HepG2 (cell line): ENCODE measurements around the gene GPATCH3. TPM values are rescaled to one million over a fixed set of nuclear protein-coding genes. Genes with fewer than 3 reads are reported as not detected.

ENCODE experiments used
- ARNTL ChIP-seq: sonication (generic); formaldehyde crosslinking; IDR thresholded peaks from 2 replicates; pipeline ENCODE4 v1.4.0; 2020; ENCODE audit warnings: mild to moderate bottlenecking, missing genetic modification reagents
- CEBPG ChIP-seq: IDR thresholded peaks from 2 replicates; pipeline ENCODE4 v1.6.1; 2016
- CREB1 ChIP-seq, 2 experiments: fragments of 450-650 bp in 1 of 2; IDR thresholded peaks; 2 replicates each; pipeline ENCODE4 v1.6.1; 2016 to 2017; ENCODE audit warnings: control low read depth in 1 of 2, mild to moderate bottlenecking in 1 of 2, missing compliant biosample characterization in 1 of 2, missing genetic modification characterization in 1 of 2
- DMAP1 ChIP-seq: IDR thresholded peaks from 2 replicates; pipeline ENCODE4 v1.6.1; 2016
- ESRRA ChIP-seq: sonication (generic); formaldehyde crosslinking; IDR thresholded peaks from 2 replicates; pipeline ENCODE4 v1.5.1; 2020; ENCODE audit warnings: mild to moderate bottlenecking, low read depth, missing genetic modification reagents
- FOSL1 ChIP-seq: sonication (generic); formaldehyde crosslinking; IDR thresholded peaks from 2 replicates; pipeline ENCODE4 v1.9.0; 2021; ENCODE audit warnings: missing genetic modification reagents, borderline replicate concordance
- FOXC1 ChIP-seq: sonication (generic); formaldehyde crosslinking; IDR thresholded peaks from 2 replicates; pipeline ENCODE4 v1.8.0; 2022; ENCODE audit warnings: mild to moderate bottlenecking, missing genetic modification reagents, borderline replicate concordance
- GATAD2A ChIP-seq: IDR thresholded peaks from 2 replicates; pipeline ENCODE4 v1.6.1; 2016
- HOXA7 ChIP-seq: sonication (generic); formaldehyde crosslinking; IDR thresholded peaks from 2 replicates; pipeline ENCODE4 v1.8.1; 2022; ENCODE audit warnings: mild to moderate bottlenecking, missing genetic modification reagents, moderate library complexity
- JUN ChIP-seq: sonication (generic); formaldehyde crosslinking; IDR thresholded peaks from 2 replicates; pipeline ENCODE4 v1.4.0; 2020; ENCODE audit warnings: mild to moderate bottlenecking, missing genetic modification reagents
- MTA1 ChIP-seq: sonication (generic); formaldehyde crosslinking; IDR thresholded peaks from 2 replicates; pipeline ENCODE4 v1.4.0; 2020; ENCODE audit warnings: missing genetic modification reagents, mild to moderate bottlenecking, borderline replicate concordance
- MYC ChIP-seq: sonication (generic); formaldehyde crosslinking; IDR thresholded peaks from 2 replicates; pipeline ENCODE4 v1.9.0; 2021; ENCODE audit warnings: missing genetic modification reagents, borderline replicate concordance
- PAWR ChIP-seq: sonication (generic); formaldehyde crosslinking; IDR thresholded peaks from 2 replicates; pipeline ENCODE4 v1.4.0; 2020; ENCODE audit warnings: missing genetic modification reagents, mild to moderate bottlenecking, borderline replicate concordance
- PRMT3 ChIP-seq: sonication (generic); formaldehyde crosslinking; IDR thresholded peaks from 2 replicates; pipeline ENCODE4 v1.8.1; 2022; ENCODE audit warnings: low read depth, mild to moderate bottlenecking, moderate library complexity, missing genetic modification reagents, borderline replicate concordance
- ZFP36 ChIP-seq: fragments of 150-350 bp; IDR thresholded peaks from 2 replicates; pipeline ENCODE4 v1.6.1; 2018; ENCODE audit warnings: borderline replicate concordance, low read length, low read depth; ENCODE audit not compliant: partially characterized antibody
- ZNF260 ChIP-seq: sonication (generic); formaldehyde crosslinking; IDR thresholded peaks from 2 replicates; pipeline ENCODE4 v1.4.0; 2020; ENCODE audit warnings: missing genetic modification reagents, low read depth, mild to moderate bottlenecking, borderline replicate concordance
- polyA plus RNA-seq, 8 experiments: library from polyadenylated mRNA; depleted of rRNA in 3 of 8; stranded (reverse) in 7 of 8; unstranded in 1 of 8; fragments of >200 nt; fragmentation: Illumina TruSeq in 4 of 8; extraction: Trizol in 4 of 8; gene quantifications; 2 replicates each; pipeline versions ENCODE4 v1.2.1 to v1.2.3, GENCODE V29; 2011 to 2016; ENCODE audit warnings: low read depth in 4 of 8, missing spikeins in 1 of 8, mixed read lengths in 1 of 8; ENCODE audit not compliant: insufficient read depth in 1 of 8
- total RNA-seq, 5 experiments: library from RNA; depleted of rRNA; stranded (reverse); fragments of >200 nt; fragmentation: Illumina TruSeq; extraction: Trizol; gene quantifications; 2 replicates each; pipeline ENCODE4 v1.2.3, GENCODE V29; 2016; ENCODE audit warnings: low read depth in 1 of 5
- TF ChIP-seq, protein P1 (sequence below): sonication (generic); formaldehyde crosslinking; IDR thresholded peaks from 2 replicates; pipeline ENCODE4 v1.5.0; 2020; ENCODE audit warnings: mild to moderate bottlenecking, missing genetic modification reagents, borderline replicate concordance
- TF ChIP-seq, protein P2 (sequence below): sonication (generic); formaldehyde crosslinking; IDR thresholded peaks from 2 replicates; pipeline ENCODE4 v1.4.0; 2020; ENCODE audit warnings: missing genetic modification reagents
- TF ChIP-seq, protein P3 (sequence below): IDR thresholded peaks from 2 replicates; pipeline ENCODE4 v1.6.1; 2016; ENCODE audit warnings: mild to moderate bottlenecking, missing biosample characterization, missing genetic modification reagents
- TF ChIP-seq, protein P4 (sequence below): sonication (generic); formaldehyde crosslinking; IDR thresholded peaks from 2 replicates; pipeline ENCODE4 v1.5.0; 2020; ENCODE audit warnings: missing genetic modification reagents, mild to moderate bottlenecking, borderline replicate concordance

GPATCH3 gene
- total and polyA plus RNA-seq, 2 of the 13 experiments (the other 11 are each of a cell fraction or from before 2014, with no cell fraction given), result 8.3 to 11.0 TPM

DNA sequence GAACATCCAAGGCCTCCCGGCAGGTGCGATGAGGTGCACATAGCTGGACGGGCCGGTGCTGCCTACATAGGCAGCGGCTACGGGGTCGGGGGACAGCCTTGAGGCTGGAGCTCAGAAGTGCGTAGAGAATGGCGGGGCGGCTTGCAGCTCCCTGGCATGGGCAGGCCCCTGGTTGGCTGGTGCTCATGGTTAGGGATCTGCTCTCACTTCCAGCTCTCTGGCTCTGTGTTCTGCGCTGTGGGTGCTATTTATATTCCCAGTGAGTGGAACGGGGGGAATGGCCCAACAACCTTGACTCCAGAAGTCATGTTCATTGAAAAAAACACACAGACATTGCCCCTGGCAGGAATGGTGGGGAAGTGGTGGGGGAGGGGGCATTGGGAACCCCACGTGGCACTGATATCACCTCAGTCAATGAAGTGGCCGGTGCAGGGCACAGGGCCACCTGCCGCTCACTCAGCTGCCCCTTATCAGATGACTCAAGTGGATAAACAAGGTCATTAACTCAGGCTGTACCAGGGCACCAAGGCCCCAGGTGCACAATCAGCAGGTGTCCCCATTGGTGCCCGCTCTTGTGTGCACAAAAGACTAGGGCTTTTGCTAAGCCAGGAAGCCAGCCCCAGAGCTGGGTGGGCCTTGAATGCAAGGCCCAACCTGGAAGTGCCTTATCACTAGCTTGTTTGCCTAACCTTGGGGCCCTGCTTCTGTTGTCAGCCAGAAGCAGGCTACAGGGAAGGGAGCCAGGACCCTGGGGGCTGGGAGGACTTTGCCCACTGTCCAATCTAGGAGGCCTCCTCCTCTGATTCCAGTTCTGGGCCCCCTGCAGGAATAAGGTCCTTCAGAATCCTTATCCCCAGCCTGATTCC lies 13.7 kb upstream of the GPATCH3 start, which contains the start of gene NR0B2 (continued):
- TF ChIP-seq CREB1 (IDR thresholded peaks at IDR 0.05) (peak; percentile 36; the same call in 1 of the 2 replicates), CREB1 (CRISPR knock-in tag; IDR thresholded peaks at IDR 0.05) (peak; percentile 82; the same call in 1 of the 2 replicates), ESRRA (peak; percentile 98), DMAP1 (CRISPR knock-in tag) (peak; percentile 89; the same call in 1 of the 2 replicates), ARNTL (CRISPR knock-in tag) (peak; percentile 98), CEBPG (peak; percentile 75), HOXA7 (no peak), PRMT3 (CRISPR knock-in tag) (no peak), FOSL1 (CRISPR knock-in tag) (peak; percentile 93), ZNF260 (CRISPR knock-in tag) (no peak), PAWR (CRISPR knock-in tag) (0 out of 2 replicates have a peak, but pooled peaks have one; percentile 65), GATAD2A (CRISPR knock-in tag) (peak; percentile 99), JUN (CRISPR knock-in tag) (peak; percentile 95), FOXC1 (CRISPR knock-in tag) (peak; percentile 68; the same call in 1 of the 2 replicates), MYC (peak; percentile 98), ZFP36 (no peak), MTA1 (peak; percentile 99)
- TF ChIP-seq, protein P1, sequence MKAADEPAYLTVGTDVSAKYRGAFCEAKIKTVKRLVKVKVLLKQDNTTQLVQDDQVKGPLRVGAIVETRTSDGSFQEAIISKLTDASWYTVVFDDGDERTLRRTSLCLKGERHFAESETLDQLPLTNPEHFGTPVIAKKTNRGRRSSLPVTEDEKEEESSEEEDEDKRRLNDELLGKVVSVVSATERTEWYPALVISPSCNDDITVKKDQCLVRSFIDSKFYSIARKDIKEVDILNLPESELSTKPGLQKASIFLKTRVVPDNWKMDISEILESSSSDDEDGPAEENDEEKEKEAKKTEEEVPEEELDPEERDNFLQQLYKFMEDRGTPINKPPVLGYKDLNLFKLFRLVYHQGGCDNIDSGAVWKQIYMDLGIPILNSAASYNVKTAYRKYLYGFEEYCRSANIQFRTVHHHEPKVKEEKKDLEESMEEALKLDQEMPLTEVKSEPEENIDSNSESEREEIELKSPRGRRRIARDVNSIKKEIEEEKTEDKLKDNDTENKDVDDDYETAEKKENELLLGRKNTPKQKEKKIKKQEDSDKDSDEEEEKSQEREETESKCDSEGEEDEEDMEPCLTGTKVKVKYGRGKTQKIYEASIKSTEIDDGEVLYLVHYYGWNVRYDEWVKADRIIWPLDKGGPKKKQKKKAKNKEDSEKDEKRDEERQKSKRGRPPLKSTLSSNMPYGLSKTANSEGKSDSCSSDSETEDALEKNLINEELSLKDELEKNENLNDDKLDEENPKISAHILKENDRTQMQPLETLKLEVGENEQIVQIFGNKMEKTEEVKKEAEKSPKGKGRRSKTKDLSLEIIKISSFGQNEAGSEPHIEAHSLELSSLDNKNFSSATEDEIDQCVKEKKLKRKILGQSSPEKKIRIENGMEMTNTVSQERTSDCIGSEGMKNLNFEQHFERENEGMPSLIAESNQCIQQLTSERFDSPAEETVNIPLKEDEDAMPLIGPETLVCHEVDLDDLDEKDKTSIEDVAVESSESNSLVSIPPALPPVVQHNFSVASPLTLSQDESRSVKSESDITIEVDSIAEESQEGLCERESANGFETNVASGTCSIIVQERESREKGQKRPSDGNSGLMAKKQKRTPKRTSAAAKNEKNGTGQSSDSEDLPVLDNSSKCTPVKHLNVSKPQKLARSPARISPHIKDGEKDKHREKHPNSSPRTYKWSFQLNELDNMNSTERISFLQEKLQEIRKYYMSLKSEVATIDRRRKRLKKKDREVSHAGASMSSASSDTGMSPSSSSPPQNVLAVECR (CRISPR knock-in tag), result peak; percentile 96
- TF ChIP-seq, protein P2, sequence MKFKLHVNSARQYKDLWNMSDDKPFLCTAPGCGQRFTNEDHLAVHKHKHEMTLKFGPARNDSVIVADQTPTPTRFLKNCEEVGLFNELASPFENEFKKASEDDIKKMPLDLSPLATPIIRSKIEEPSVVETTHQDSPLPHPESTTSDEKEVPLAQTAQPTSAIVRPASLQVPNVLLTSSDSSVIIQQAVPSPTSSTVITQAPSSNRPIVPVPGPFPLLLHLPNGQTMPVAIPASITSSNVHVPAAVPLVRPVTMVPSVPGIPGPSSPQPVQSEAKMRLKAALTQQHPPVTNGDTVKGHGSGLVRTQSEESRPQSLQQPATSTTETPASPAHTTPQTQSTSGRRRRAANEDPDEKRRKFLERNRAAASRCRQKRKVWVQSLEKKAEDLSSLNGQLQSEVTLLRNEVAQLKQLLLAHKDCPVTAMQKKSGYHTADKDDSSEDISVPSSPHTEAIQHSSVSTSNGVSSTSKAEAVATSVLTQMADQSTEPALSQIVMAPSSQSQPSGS (CRISPR knock-in tag), result peak; percentile 92
- TF ChIP-seq, protein P3, sequence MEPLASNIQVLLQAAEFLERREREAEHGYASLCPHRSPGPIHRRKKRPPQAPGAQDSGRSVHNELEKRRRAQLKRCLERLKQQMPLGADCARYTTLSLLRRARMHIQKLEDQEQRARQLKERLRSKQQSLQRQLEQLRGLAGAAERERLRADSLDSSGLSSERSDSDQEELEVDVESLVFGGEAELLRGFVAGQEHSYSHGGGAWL, result peak; percentile 68; the same call in 1 of the 2 replicates
- TF ChIP-seq, protein P4, sequence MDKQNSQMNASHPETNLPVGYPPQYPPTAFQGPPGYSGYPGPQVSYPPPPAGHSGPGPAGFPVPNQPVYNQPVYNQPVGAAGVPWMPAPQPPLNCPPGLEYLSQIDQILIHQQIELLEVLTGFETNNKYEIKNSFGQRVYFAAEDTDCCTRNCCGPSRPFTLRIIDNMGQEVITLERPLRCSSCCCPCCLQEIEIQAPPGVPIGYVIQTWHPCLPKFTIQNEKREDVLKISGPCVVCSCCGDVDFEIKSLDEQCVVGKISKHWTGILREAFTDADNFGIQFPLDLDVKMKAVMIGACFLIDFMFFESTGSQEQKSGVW (CRISPR knock-in tag), result peak; percentile 80; the same call in 1 of the 2 replicates
